Stomach (tissue), 4 donors: ENCODE measurements around the gene VDAC2.

ENCODE experiments used
- POLR2A ChIP-seq, 4 donors: fragments of 450-650 bp; IDR thresholded peaks; one replicate each; pipeline ENCODE4 v1.6.1; 2016; ENCODE audit warnings: antibody characterized with exemption in 4 of 4, control low read depth in 2 of 4, mild to moderate bottlenecking in 1 of 4, moderate library complexity in 1 of 4
- POLR2AphosphoS5 ChIP-seq, 3 donors: sonication (generic); formaldehyde crosslinking; IDR thresholded peaks; one replicate each; pipeline ENCODE4 v1.6.1; 2016; ENCODE audit warnings: antibody characterized with exemption in 3 of 3

DNA sequence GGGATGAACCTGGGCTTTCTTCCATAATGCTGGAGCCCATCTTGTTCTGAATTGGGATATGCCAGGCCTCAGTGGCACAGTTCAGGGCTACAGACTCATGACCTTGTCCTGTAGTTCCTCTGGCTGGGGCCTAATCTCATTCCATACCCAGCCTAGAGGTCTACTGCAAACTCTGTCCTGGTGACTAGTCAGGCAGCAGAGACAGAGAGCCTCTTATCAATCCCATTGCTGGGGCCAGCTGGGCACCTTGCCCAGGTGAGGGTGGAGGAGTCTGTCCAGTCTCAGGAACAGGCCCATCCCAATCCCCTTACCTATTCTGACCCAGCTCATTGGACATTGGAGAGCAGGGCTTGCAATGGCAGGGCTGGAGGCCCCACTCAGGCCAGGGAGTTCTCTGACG lies 53.2 kb downstream of the VDAC2 start:
- no peak for TF ChIP-seq POLR2A (IDR thresholded peaks at IDR 0.05)
- no peak for TF ChIP-seq POLR2AphosphoS5 (IDR thresholded peaks at IDR 0.05)
